HG03432 (cell line): ENCODE results near the gene ELOB.

ENCODE experiments used
- ATAC-seq: cut with Tn5 transposase; IDR thresholded peaks from one replicate; pipeline ENCODE4 v1.9.1; 2021; ENCODE audit warnings: mild to moderate bottlenecking, moderate library complexity; ENCODE audit not compliant: unreplicated experiment

Gene ELOB

DNA sequence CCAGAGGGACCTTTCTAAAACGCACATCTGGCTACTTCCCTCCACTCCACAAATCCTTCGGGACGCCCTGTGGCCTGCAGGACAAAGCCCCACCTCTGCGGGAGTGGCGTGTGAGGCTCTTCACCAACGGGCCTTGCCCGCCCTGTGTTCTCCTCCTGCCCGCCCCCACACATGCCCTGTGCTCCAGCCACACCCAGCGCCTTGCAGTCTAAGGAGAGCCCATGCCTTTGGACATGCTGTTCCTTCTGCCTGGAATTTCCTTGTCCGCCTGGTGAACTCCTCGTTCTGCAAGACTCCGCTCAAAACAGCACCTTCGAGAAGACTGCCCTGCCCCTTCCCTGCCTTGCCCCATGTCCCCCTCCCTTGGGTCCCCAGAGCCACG lies 7.4 kb downstream of the ELOB start:
- no peak for ATAC-seq

DNA sequence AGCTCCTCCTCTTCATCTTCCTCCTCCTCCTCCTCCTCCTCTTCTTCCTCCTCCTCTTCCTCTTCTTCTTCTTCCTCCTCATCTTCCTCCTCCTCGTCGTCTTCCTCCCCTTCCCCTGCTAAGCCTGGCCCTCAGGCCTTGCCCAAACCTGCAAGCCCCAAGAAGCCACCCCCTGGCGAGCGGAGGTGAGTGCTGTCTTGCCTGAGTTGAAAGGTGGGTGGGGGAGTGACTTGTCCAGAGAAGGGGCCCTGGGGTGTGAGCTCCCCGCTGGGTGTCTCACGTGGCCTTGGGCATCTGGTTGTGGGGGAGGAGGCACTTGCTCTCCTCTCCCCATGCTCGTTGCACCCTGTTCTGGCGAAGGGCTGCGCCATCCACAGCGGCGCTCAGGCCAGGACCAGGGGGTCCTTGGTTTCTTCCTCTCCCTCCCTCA lies 8.0 kb downstream of the ELOB start:
- no peak for ATAC-seq

DNA sequence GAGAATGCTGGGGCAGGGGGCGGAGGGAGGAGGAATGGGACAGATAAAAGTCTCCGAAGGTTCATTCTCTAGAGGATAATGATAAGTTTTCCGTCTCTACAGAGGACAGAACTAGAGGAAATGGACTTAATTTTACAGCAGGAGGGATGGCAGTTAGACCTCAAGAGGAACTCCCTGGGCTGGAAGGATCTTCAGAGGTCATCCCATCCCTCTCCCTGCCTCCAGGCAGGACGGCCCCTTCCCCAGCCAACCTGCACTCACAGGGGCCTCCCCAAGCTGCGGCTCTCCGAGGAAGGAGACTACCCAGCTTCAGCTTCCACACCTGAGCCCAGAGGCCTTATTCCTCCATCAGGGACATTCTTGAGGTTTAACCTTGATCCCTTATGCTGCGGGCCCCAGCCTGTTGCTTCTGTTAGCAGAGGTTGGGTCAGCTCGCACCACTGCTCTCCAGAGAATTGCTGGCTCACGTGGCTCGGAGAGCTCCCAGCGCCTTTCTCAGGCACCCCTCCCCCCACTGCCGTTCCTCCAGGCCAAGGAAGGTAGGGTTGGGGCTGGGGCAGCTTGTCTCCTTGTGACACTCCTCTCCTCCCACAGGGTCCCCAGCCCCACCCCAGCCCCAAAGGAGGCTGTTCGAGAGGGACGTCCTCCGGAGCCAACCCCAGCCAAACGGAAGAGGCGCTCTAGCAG lies 8.5 kb downstream of the ELOB start:
- ATAC-seq = no peak

DNA sequence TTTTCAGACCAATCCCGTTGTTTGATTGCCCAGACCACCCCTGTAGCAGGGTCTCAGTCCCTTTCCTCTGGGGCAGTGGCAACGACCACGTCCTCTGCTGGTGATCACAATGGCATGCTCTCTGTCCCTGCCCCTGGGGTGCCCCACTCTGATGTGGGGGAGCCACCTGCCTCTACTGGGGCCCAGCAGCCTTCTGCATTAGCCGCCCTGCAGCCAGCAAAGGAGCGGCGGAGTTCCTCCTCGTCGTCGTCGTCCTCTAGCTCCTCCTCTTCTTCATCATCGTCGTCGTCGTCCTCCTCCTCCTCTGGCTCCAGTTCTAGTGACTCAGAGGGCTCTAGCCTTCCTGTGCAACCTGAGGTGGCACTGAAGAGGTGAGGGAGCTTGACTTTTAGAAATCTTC lies 9.2 kb downstream of the ELOB start:
- ATAC-seq = no peak

DNA sequence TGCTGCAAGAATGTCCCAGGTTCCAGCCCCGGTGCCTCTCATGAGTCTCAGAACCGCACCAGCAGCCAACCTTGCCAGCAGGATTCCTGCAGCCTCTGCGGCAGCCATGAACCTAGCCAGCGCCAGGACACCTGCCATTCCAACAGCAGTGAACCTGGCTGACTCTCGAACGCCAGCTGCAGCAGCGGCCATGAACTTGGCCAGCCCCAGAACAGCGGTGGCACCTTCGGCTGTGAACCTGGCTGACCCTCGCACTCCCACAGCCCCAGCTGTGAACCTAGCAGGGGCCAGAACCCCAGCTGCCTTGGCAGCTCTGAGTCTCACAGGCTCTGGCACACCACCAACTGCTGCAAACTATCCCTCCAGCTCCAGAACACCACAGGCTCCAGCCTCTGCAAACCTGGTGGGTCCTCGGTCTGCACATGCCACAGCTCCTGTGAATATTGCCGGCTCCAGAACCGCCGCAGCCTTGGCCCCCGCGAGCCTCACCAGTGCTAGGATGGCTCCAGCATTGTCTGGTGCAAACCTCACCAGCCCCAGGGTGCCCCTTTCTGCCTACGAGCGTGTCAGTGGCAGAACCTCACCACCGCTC lies 9.8 kb downstream of the ELOB start:
- no peak for ATAC-seq

DNA sequence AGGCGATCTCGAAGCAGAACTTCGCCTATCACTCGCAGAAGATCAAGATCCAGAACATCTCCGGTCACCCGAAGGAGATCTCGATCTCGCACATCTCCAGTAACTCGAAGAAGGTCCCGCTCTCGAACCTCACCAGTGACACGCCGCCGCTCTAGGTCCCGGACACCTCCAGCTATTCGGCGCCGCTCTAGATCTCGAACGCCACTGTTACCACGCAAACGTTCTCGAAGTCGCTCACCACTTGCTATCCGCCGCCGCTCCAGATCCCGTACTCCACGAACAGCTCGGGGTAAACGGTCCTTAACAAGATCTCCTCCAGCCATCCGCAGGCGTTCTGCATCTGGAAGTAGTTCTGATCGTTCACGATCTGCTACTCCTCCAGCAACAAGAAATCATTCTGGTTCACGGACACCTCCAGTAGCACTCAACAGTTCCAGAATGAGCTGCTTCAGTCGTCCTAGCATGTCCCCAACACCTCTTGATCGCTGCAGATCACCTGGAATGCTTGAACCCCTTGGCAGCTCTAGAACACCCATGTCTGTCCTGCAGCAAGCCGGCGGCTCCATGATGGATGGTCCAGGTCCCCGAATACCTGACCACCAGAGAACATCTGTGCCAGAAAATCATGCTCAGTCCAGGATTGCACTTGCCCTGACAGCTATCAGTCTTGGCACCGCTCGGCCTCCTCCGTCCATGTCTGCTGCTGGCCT lies 10.5 kb downstream of the ELOB start:
- ATAC-seq = no peak

DNA sequence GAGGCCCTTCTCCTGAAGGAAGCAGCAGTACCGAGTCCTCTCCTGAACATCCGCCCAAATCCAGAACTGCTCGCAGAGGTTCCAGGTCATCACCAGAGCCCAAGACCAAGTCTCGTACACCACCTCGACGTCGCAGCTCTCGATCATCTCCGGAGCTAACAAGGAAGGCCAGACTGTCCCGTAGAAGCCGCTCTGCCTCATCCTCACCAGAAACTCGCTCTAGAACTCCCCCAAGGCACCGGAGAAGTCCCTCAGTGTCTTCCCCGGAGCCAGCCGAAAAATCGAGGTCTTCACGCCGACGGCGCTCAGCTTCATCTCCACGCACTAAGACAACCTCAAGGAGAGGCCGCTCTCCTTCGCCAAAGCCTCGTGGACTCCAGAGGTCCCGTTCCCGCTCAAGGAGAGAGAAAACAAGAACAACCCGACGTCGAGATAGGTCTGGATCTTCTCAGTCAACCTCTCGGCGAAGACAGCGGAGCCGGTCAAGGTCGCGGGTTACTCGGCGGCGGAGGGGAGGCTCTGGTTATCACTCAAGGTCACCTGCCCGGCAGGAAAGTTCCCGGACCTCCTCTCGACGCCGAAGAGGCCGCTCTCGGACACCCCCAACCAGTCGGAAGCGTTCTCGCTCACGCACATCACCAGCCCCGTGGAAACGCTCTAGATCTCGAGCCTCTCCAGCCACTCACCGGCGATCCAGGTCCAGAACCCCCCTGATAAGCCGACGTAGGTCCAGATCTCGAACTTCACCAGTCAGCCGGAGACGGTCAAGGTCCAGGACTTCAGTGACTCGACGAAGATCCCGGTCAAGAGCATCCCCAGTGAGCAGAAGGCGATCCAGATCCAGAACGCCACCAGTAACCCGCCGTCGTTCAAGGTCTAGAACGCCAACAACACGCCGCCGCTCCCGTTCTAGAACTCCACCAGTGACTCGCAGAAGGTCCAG lies 11.3 kb downstream of the ELOB start:
- ATAC-seq = no peak

DNA sequence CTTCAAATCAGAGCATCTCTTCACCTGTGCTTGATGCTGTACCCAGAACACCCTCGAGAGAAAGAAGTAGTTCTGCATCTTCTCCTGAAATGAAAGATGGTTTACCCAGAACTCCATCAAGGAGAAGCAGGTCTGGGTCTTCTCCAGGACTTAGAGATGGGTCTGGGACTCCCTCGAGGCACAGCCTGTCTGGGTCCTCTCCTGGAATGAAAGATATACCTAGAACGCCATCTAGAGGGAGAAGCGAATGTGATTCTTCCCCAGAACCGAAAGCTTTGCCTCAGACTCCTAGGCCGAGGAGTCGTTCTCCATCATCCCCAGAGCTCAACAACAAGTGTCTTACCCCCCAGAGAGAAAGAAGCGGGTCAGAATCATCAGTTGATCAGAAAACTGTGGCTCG lies 12.4 kb downstream of the ELOB start:
- ATAC-seq = no peak

DNA sequence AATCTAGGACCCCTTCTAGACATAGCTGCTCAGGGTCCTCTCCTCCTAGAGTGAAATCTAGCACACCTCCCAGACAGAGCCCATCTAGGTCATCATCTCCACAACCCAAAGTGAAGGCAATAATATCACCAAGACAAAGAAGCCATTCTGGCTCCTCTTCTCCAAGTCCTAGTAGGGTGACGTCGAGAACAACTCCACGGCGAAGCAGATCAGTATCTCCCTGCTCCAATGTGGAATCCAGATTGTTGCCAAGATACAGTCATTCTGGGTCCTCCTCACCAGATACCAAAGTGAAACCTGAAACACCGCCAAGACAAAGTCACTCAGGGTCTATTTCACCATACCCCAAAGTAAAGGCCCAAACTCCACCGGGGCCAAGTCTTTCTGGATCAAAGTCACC lies 13.9 kb downstream of the ELOB start:
- ATAC-seq = no peak

DNA sequence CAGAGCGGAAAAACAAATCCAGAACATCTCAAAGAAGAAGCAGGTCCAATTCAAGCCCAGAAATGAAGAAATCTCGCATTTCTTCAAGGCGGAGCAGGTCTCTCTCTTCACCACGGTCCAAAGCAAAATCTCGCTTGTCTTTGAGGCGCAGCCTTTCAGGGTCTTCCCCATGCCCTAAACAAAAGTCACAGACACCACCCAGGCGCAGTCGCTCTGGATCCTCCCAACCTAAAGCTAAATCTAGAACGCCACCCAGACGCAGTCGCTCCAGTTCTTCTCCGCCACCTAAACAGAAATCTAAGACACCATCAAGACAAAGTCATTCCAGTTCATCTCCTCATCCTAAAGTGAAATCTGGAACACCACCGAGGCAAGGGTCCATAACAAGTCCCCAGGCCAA lies 14.4 kb downstream of the ELOB start:
- ATAC-seq = no peak

DNA sequence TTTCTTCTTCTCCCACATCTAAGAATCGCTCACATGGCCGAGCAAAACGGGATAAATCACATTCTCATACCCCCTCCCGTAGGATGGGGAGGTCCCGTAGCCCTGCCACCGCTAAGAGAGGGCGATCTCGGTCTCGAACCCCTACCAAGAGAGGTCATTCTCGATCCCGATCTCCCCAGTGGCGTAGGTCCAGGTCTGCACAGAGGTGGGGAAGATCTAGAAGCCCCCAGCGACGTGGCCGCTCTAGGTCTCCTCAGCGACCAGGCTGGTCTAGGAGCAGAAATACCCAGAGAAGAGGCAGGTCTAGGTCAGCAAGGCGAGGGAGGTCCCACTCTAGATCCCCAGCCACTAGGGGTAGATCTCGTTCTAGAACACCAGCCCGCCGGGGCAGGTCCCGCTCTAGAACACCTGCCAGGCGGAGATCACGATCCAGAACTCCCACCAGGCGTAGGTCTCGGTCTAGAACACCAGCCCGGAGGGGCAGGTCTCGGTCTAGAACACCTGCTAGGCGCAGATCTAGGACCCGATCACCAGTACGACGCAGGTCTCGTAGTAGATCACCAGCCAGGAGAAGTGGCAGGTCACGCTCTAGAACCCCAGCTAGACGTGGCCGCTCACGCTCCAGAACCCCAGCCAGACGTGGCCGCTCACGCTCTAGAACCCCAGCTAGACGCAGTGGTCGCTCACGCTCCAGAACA lies 15.0 kb downstream of the ELOB start:
- no peak for ATAC-seq

DNA sequence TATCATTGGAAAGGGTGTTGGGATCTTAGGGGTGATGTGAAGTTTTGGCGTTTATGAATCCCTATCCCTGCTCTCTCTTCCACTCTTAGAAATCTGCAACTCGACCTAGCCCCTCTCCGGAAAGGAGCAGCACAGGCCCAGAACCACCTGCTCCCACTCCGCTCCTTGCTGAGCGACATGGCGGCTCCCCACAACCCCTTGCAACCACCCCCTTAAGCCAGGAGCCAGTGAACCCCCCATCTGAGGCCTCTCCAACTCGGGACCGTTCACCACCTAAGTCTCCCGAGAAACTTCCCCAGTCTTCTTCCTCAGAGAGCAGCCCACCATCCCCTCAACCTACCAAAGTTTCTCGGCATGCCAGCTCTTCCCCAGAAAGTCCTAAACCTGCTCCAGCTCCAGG lies 15.6 kb downstream of the ELOB start:
- no peak for ATAC-seq

DNA sequence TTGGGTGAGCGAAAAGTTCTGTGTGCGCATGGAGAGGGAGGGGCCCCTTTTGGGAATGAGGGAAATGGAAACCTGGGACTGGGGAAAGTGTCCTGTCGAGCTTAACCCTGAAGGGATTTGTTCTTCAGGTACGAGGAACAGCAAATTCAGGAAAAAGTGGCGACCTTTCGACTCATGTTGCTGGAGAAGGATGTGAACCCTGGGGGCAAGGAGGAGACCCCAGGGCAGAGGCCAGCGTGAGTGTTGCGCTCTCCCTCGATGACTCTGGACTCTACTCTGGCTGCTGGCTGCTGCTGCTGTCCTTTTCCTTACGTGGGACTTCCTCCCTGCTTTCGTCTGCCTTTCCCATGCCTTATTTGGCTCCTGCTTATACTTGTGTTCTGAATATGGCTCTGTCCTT lies 19.7 kb downstream of the ELOB start:
- no peak for ATAC-seq

DNA sequence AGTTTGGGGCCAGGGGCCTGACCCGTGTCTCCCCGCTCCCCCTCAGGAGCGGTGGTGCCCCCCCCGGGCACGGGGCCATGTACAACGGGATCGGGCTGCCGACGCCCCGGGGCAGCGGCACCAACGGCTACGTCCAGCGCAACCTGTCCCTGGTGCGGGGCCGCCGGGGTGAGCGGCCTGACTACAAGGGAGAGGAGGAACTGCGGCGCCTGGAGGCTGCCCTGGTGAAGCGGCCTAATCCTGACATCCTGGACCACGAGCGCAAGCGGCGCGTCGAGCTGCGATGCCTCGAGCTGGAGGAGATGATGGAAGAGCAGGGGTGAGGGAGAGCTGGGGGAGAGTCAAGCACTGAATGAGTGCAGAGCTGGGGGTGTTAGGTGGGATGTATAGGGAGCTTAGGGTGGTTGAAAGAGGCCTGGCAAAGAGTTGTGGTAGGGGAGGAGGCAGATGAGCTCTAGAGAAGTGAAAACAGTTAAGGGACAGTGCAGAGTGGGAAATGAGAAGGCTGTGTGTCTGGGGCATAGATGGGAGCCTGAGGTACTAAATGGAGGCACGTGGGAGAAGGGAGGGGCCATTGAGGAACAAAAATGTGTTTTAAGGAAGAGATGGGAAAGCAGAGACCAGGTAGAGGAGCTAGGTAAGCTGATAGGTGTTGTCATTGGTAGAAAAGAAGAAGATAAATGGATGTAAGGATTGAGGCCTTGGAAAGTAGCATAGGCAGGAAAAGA lies 20.6 kb downstream of the ELOB start:
- ATAC-seq = no peak

DNA sequence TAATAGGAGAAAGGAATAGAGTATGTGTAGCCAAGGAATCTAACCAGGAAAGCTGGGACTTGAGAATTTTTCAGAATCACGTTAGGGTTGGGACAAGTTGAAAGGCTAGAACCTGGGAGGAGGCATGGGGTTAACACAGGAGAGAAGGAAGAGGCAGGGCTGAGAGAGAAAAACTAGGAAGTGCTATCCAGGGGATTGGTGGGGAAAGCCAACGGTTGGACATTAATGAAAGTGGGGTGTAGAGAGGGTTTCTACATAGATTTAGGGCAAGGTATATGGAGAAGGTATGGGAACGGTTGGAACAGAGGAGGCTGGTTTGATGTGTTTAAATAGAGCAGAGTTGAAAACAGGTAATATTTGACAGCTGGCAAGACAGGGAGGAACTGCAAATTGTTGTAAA lies 21.9 kb downstream of the ELOB start:
- no peak for ATAC-seq

DNA sequence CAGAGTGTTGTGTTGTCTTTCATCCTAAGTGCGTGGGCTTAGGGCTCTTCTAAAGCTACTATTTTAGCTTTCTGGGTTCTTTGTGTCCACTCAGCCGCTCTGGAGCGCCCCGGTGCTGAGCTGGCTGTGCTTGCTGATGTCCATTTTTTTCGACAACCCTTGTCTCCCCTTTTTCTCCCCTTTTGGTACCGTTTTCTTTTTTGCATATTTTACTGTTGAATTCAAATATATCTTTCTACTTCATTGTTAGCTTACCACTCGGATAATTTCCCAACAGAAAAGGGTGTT lies 23.4 kb downstream of the ELOB start:
- no peak for ATAC-seq

DNA sequence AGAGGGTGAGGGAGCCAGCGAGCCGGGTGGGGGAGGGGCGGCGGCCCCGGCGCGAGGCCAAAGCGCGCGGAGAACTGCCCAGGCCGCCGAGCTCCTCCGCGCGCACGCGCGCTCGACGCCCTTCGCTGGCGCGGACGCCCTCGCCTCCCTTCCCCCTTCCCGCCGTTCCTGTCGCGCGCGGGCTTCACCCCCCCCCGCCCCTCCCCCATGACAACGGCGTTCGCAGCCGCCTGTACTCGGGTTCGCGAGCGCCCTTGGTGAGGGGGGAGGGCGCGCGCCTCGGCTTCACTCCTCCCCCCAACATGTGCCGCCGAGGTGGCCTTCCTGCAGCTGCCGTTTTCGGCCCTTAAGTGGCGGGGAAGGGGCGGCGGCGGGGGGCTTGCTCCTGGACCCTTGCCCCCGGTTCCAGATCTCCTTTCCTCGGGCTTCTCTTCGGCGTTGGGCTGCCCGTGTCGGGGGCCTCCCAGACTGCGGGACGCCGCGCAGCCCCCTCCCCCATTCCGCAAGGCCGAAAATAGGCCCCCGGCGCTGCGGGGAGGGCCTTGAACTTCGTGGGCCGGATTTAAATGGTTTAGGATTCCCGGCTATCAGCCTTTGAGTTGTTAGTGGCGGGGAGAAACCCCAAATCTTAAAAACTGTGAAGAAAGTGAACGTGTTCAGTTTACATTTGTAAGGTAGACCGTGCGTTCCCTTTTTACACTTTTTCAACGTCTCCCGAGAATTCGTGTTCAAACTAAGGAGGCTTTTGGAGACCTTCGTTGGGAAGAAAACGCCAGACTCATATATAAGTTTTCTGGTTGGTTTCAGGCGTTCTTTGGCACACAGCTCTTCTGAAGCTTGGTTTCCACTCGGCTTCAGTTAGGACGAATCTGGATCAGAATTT lies 24.0 kb downstream of the ELOB start:
- ATAC-seq = peak; percentile 43

DNA sequence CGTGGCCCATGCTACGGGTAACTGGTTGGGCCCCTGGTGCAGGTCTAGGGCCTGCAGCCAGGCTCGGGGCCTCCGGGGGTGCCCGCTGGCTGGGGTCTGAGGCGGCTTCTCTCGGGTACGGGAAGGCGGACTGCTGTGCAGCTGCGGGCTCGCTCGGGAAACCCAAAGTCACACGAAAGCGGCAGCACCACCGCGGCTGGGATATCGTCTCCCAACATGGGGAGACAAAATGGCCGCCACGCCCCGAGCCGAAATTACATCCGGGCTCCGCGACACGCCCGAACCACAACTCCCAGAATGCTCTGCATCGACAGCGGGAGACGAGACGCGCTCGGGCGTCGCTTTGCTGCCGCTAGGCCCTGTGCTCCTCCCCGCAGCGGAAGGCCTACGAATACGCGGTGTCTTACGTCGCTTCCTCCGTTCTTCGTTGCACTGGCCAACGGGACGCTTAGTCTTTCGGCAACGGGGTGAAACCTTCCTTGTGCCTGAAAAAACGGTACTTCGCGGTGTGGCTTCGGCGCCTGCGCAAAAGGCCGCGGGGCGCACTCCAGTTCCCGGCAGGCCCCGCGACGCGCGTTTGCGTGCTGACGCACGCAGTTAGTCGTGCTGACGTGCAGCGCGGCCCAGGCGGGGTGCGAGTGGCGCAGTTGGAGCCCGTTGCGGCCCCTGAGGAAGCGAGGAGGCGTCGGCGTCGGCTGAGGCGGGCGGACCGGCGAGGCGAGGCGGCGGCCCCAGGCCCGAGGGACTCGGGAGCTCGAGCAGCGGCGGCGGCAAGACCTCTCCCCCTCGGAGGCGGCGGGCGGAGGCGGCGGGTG lies 24.8 kb downstream of the ELOB start, which contains the start of gene SRRM2:
Gene SRRM2, plus strand, starts transcription at position 604 of the 815 bp plus-strand sequence. CDS start 3,727 bp downstream, outside the sequence.
- peak; percentile 83 for ATAC-seq
